Stimulated activated CD8-positive, alpha-beta memory T cell treated with anti-CD3 and anti-CD28 coated beads, Interleukin-7, amount 100 ng/mL, for 4 hours (primary cell): Measurements from ENCODE around the gene CHST15.
"Not testable (repeated sequence)": the region's sequence is repeated elsewhere in the genome, so short reads cannot be mapped to it uniquely, and the experiment has no call there.

Experiments used
- DNase-seq, 2 donors: peaks; one replicate each; pipeline ENCODE4 v3.0.0-alpha.2; 2020; ENCODE audit warnings: low read depth in 2 of 2

CHST15 gene

DNA sequence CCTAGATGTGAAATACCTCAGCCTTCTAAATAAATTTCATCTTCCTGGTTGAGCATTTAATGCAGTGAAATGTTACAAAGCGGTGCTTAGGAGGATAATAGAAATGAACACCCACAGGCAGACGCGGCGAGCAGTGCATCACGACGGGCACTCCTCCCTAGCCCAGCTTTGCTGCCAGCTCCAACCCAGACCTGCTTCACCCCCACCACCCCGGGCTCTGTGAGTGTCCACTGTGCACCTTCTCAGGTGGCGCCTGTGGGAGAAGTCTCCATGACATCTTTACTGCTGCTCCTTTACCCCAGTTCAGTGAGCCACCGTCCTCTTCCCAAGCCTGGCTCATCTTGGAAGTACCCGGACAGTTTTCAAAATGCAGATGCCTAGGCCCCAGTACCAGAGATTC, 5.2 kb upstream of the CHST15 start:
- no peak for DNase-seq

DNA sequence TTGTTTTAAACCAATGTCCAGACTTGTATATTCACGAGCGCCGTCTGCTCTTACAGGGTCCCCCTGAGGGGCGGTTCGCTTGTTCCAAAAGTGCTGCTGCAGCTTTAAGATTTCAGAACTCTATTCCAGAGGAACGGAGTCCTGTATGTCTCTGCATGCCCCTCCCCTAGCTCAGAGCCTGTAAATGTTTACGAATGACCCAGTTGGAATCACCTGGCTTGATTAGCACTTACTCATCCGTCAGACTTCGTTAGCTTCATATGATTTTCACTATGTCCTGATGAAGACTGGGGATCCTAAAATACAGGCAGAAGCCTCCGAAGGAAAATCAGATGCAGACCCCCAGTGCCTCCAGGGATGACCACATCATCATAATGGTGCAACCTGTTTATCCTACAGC, 4.5 kb upstream of the CHST15 start:
- no peak for DNase-seq

DNA sequence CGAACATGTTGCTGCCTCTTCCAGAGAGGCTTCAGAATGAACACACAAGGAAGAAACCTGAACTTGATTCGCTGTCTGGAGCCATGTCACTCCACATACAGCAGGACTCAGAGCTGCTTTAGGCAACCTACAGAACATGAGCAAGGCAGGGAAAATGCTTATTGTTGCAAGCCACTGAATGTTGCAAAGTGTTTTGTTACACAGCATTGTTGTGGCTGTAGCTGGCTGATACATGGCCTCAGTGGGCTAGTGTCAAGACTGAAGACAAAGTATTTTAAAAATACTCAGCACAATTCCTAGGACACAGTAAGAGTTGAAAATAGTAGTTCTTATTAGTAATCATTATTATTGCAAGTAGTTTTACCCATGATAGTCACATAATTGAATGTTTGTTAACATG, 3.1 kb upstream of the CHST15 start:
- DNase-seq = no peak

DNA sequence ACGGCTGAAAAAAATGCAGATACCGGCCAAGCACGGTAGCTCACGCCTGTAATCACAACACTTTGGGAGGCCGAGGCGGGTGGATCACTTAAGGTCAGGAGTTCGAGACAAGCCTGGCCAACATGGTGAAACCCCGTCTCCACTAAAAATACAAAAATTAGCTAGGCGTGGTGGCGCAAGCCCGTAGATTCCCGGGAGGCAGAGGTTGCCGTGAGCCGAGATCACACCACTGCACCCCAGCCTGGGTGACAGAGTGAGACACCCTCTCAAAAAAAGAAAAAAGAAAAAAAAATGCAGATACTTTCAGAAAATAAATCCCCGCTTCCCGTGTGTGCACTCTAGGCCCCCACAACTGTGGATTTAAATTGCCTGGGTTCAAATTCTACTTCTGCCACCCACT, 2.4 kb upstream of the CHST15 start:
- not testable (repeated sequence) for DNase-seq

DNA sequence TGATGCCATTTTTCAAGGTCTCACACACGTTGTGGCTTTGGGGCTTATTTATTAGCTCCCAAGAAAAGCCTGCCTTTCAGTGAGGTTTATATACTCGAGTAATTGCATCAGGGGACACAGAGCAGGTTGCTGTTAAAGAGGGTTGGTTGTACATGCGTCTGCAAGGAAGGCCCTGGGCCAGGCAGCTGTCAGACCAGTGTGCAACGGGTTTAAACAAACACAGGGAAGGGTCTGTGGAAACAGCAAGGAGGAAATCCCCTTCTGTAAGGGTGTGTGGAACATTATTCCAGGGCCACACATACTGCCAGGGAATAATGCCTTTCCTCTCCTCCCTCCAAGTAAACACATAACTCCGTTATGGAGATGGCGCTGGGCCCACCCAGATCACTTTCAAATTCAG, 1.7 kb upstream of the CHST15 start:
- no peak for DNase-seq

DNA sequence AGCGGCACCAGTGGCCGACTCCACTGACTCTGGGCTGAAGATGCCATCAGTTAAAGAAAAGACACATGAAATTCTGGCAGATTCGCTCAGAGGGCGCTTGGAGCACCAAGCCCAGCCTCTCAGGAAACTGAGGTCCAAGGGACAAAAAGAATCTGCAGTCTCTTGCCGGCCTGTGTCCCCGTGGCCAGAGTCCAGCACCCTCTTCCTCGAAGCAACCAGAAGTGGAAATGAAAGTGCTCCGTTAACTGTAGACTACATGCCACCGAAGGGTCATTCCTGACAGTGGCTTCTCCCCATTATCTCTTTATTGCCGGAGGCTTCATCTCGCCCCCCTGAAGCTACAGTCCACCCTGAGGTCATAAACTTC, 1.0 kb upstream of the CHST15 start:
- DNase-seq = no peak

DNA sequence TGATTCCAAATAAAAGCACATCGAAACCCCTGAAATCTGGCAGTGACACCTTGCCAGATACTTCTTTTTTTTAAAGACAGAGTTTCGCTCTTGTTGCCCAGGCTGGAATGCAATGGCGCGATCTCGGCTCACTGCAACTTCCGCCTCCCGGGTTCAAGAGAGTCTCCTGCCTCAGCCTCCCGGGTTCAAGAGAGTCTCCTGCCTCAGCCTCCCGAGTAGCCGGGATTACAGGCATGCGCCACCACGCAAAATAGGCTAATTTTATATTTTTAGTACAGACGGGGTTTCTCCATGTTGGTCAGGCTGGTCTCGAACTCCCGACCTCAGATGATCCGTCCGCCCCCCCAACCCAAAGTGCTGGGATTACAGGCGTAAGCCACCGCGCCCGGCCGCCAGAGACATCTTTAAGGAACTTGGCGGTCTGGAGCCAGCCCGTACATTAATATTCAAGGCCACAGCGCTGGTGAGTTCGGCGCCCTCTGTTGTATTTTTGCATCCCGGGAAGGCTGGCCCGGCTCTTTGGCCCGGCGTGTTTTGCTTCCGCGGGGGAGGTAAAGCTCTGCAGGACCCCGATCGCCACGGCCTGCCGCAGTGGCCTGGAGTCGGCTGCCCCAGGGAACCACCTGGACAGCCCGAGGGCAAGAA, 498 bp upstream of the CHST15 start:
- not testable (repeated sequence) for DNase-seq

DNA sequence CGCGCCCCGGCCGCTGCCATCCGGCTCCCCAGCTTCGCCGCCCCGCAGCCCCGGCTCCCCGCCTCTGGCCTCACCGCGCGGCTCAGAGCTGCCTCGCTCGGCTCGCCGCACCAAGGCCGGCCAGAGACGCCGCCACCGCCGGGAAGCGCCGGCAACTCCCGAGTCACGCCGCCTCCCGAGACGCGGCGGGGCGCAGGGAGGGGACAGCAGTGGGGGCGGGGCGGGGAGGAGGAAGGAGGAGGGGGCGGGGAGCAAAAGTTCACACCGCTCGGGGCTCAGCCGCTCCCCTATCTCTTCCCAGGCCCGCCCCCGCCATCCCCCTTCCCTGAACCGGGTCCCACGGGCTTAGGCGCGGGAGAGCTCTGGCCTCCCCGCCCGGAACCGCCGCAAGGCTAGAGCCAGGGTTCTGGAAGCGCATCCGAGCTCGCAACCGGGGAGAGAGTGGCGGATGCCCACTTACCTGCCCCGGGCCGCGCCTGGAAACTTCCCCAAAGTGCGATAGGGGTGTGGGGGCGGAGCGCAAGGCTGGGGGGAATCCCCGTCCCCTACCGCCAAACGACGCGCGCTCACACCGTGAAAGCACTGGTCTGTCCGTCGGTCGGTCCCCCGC, 1.0 kb downstream of the CHST15 start:
- DNase-seq = peak in 1 of 2 donors; percentile 17

DNA sequence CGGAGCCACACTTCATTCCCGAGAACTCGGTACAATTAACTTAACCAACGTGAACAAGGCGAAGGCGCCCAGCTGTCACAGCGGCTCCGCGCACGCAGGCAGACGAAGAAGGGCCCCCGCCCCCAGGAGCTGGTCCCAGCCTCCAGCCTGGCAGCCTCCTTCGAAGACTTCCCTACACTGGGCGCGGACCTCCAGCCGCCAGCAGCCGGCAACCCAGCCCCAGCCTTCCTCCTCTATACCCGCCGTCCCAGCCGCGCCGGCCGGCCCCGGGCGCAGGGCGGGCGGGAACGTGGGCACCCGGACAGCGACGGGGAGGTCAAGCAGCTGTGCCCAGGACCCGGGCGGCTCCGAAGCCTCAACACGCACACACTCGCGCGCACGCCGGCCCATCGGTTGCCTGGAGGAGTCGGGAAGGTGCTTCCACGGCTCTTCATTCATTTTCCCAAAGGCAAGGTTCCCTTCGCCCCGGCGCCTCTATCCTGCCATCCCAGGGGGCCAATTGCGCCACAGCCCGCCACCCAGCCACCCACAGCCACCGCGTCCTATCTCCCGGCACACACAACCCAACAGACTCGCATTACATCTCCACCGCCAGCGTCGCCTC, 1.6 kb downstream of the CHST15 start:
- DNase-seq = no peak

DNA sequence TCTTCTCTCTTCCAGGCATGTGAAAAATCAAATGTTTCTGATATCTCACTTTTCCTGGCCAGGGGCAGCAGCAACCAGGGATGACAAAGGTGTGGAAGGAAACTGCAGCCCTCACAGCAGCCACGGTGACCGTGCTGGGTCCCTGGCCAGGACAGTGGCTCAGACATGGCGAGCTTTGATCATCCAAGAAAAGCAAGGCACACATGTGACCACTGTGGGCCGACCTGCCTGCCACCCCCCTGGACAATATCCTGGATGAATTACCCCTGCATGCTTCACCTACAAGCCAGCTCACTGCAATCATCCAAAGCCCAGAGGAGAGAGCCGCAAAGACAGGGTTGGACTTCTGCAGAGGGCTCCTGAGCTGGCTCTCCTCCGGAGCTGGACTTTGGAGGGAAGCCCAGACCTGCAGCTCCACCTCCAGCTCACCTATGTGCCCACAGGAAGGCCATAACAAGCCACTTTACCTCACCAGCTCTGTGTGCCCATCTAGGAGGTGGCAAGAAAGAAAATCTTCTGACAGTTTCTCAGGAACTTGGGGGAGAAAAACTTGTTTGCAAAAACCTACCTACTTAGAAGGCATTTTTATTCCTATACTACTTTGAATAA, 2.7 kb downstream of the CHST15 start:
- no peak for DNase-seq

DNA sequence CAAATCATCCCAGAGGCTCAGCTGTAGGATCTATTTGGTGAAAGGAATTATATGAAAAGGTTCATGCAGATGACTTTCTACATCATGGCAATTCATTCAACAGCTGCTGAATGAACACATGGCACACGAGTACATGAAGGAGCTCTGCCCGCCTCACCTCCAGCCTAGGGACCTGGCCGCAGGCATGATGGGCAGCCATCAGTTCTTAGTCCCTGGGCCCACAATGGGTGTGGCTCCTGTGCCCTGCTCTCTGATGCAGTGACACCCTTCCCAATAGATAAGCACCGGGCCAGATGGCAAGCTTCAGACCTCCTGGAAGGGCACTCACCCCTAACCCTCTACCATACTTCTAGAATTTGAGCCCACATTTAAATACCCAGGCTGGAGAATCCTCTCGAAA, 3.5 kb downstream of the CHST15 start:
- no peak for DNase-seq

DNA sequence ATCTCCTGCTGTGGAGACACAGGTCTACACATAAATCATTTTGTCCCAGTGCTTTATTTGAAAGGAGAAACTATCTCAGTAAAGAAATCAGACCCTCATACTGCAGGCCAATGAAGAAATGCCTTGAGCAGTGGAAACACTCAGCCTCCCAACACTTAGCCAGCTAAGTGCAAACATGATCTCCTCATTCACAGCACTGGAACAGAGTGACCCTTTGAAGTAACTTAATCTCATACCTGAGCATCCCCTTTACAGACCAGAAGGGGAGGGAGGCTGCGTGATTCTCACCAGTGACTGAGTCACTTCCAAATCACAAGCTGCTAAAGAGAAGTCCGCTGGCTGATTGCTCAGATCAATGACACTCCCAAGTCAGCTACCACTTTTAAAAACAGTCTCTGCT, 4.5 kb downstream of the CHST15 start:
- no peak for DNase-seq

DNA sequence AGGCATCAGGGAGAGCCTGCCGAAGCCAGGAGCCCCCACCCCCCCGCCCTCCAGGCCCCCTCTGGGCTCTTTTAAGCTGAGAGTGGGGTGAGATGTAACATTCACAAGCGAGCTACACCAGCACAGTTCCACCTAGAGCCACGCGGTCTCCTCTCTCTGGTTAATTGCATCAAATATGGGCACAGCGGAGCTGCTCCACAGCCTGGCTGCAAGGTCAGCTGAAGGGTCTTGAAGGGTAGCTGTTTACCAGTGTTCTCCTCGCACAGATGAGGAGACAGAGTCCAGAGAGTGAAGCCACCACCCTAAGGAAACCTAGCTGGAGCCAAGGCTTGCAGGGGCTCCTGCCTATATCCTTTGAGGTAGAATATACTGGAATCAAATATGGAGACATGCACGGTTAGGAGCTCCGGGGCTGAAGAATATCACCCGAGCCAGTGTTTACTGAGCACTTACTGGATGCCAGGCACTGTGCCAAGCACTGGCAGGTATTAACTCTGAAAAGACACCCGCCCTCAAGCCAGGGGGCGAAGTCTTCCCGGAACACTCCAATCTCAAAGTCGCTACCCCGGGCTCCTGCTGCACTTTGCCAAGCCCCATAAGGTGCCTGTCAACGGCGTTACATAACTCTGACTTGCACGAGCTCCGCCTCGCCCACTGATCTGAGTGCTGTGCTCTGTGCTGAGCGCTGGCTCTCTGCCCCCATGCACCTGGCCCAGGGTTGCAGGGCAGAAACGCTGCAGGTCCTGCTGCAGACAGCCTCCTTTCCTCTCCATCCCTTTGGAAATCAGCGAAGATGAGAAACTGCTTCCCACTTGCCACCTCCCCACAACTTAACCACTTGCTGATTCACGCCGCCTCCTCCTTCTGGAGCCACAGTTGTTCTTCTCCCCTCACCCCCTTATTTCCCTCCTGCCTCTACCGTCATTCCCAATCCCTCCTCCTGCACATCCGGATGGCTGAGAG, 5.4 kb downstream of the CHST15 start:
- DNase-seq = no peak

DNA sequence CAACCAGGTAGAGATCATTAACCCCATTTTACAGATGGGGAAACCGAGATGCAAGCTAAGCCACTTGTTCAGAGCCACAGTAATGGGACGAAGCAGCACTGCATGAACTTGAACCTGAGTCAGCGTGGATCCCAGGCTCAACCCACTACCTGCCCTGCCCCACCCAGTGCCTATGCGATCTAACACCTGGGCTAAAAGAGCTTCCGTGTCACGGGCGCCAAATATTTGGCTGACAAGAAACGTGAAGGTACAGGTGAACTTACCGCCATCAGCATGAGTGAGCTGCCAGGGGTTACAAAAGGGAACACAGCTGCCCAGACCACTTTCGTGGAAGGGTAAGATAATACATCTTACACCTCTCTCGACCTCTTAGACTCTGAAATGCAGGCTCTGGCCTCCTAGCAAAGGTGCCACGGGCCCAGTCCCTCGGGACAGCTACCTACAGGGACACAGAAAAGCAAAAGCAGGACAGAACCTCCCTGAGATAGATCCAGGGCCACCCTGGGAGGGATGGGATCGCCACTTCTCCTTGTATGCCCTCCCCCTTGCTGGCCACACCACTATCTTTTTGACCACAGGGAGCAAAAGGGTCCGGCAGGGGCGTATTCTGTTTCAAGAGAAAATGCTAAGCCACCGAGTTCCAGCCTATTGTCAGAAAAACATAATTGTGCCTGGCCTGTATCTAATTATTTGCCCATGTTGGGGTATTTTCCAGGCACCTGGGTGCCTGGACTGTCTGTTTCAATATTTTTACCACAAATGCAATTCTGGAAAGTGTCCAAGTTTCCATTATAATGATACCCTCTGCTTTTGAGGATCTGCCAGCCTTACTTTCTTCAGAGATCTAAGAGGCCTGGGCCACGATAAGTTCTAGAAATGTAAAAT, 6.4 kb downstream of the CHST15 start:
- no peak for DNase-seq

DNA sequence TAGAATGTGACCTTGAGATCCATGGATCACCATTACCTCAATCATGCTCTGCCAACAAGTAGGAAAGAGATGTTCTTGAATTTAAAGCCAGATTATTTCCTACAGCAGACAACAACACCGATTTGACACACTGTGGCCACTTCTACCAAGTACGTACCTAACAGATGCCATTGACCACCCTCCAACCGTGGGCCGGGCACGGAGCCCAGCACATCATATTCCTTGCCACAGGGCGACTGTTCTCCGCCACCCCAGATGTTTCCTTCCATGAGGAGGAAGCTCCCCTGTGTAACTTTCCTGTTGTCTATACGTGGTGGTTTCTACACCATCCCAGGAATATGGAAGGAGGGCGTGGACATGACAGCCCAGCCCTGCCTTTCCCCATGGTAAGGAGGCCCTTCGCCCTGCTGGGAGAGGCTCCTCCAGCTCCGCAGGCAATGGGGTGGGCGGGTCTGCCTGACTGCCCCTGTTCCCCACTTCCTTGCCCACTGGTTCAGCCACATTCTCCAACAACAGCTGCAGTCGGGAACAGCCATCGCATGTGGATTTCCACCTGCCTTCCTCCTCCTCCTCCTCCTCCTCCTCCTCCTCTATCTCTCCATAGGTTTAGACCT, 7.2 kb downstream of the CHST15 start:
- DNase-seq = no peak

DNA sequence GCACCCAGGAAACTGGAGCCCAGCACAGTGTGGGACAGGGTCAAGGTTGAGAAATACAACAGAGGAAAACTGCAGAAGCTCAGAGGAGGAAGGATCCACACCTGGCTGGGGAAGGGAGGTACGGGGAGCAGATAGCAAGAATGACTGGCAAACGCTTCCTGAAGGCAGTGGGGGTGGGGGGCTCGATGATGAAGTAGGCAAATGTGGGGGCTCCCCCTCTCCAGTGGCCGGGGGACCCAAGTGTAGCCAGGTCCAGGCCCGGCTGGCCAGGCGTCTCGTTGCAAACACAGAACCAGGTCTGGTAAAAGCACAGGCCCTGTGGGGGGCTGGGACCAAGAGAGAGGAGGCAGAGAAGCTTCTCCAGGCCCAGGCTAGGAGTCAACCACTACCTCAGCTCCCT, 7.7 kb downstream of the CHST15 start:
- DNase-seq = no peak

DNA sequence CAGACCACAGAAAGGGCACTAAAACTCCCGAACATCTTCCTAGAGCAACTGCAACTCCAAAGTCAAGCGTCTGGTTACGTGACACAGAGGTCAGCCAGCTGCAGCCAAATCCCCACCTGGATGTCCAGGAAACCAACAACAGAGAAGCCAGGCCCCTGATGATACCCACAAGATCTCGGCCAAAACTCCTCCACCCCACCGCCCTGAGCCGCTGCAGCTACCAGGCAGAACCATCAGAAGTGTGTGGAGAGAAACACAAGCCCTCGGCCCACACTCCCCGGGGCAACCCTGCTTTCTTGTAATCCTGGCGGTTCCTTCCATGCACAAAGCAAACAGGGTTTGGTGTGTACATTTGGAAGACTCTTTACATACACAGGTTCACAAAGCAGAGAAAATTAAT, 8.7 kb downstream of the CHST15 start:
- no peak for DNase-seq

DNA sequence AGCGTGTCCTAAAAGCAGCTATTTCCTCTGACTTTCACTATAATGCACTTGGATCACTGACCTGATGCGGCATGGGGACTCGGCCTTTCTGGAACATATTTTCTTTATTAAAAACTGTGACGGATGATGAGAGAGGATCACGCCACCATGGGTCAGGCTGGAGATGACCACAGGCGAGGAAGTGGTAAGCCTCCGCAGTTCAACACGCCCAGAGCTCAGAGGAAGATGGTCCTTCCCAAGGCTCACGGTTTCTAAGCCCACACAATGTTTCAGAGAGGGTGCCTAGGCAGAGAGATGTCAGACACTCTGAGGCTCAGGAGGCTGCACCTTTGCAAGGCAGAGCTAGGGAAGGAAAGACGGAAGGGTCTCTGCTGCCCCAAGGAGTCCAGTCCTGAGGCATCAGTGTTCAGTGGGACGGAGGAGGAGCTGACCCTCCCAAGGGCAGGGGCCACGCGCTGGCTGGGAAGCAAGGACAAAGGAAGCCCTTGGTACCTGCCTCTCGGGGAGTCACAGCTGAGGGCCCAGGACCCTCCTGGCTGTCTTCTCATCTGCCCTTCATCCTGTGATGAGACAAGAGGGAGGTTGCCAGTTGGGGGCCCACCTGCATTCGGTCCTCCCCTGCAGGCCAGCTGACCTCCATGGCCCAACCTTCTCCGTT, 9.5 kb downstream of the CHST15 start:
- no peak for DNase-seq

DNA sequence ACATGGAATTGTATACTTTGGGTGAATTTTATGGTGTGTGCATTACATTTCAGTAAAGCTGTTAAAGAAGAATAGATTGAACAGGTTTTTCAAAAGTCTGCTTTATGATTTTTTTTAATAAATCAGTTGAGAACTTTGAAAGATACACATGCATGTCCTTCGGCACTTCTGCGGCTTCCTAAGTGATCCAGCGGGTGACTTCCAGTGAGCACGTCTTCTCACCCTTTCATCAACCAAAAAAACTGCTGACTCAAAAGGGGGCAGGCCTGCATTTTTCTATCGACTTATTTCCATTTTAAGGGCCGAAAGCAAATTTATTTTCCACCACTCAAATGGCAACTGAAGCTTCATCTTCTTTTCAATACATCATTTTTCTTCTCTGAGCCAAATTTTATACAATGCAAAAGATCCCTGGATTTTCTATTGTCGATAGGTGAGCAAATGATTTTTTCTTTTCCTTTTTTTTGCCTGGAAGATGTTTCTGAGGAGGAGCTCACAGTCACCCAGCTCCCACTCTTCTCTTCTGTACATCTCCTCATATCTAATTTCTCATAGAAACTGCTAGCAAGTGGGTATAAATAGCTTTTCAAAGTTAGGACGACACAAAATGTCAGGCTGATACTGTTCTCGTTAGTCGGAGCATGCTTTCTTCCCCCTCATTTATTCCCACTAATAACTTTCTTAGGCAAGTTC, 10.2 kb downstream of the CHST15 start:
- no peak for DNase-seq
